ENCODE data around the gene KRTAP4-11.
"Not testable (repeated sequence)": the region's sequence is repeated elsewhere in the genome, so short reads cannot be mapped to it uniquely, and the experiment has no call there.

Gene KRTAP4-11

GRCh38 chr17:41083427-41083826, 34.7 kb downstream of the KRTAP4-11 start:
- DNase-seq: not testable (repeated sequence)

- DNase-seq: no peak
Measured at GRCh38 chr17:41082626-41083025, 35.5 kb downstream of the KRTAP4-11 start.

- no peak for DNase-seq
Measured at GRCh38 chr17:41076788-41077187, 41.4 kb downstream of the KRTAP4-11 start.

GRCh38 chr17:41073676-41074075, 44.5 kb downstream of the KRTAP4-11 start:
- DNase-seq: no peak

- DNase-seq: no peak
Measured at GRCh38 chr17:41071606-41072360, 46.4 kb downstream of the KRTAP4-11 start.

GRCh38 chr17:41069031-41069430, 49.1 kb downstream of the KRTAP4-11 start:
- no peak for DNase-seq

GRCh38 chr17:41067281-41067680, 50.9 kb downstream of the KRTAP4-11 start:
- DNase-seq: no peak
